ENCODE measurements around the gene TREML1.

Gene TREML1

DNA sequence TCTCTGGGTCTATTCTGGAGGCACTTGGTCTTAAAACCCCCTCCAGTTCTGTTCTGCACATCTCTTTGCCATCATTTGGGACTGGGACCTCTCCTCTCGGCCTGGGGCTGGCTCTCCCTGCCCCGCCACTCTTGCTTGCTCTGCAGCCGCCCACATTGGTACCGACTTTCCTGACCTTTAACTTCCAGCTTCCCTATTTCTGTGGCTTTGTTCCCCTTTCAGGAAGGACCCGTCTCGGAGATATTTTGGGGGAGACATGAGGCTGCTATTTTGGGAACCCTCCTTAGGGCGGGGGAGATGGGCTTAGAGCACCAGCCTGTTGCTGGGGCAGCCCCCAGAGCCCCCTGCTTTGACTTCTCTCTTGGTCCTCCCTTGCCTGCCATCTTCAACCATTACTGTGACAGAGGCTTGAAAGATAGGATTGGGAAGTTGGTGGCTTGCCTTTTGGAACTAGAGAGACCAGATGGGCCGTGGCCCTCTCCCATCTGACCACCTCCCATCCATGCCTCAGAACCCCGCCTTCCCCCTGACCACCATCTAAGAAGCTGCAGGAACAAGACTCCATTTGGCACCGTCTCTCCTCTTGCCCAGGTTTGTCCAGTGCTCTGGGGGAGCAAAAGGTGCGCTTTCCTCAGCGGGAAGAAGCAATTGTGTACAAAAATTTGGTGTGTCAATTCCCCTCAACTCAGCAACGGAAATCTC is 7.9 kb upstream of the TREML1 start:
- TF ChIP-seq FOXP2 (optimal IDR thresholded peaks at IDR 0.05; ENCODE audit: control extremely low read depth, extremely low read length, insufficient read depth) (no peak), EZH2 (IDR thresholded peaks at IDR 0.05) (no peak), POLR2AphosphoS5 (IDR thresholded peaks at IDR 0.05; ENCODE audit: borderline replicate concordance, low read depth, low read length) (no peak)
- H3K4me3 ChIP-seq: no peak overlapping the region
- H3K27ac ChIP-seq: no peak overlapping the region
- DNase-seq (ENCODE audit: low read depth, low spot score): no peak
- H3K9me3 ChIP-seq (ENCODE audit: low read depth, low read length): no peaks in the 10 kb centered on the region
- no peaks in the 10 kb centered on the region for H3K36me3 ChIP-seq (ENCODE audit: insufficient read depth, low read length)
- H3K9ac ChIP-seq (ENCODE audit: insufficient read length): no peak overlapping the region

DNA sequence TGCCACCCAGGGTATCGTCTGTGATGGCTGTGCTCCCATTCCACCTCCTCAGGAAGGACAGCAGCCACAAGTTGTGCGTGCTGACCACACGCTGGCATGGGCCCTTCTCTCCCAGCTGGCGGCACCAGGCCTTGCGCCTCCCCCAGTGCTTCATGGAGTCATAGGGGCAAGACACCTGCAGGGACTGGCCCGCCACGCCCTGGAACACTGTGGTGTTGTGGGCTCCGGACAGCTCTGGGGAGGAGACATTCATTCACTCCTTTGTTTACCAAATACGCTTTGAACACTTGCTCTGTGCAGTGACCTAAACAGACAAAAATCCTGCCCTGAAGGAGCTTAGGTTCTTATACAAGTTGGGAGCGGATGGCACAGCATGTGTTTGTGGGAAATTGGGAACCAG is 7.2 kb upstream of the TREML1 start:
- H3K4me3 ChIP-seq: no peak overlapping the region
- no peak overlapping the region for H3K27ac ChIP-seq
- DNase-seq (ENCODE audit: low read depth, low spot score): no peak
- no peaks in the 10 kb centered on the region for H3K9me3 ChIP-seq (ENCODE audit: low read depth, low read length)
- TF ChIP-seq POLR2AphosphoS5 (IDR thresholded peaks at IDR 0.05; ENCODE audit: borderline replicate concordance, low read depth, low read length) (no peak), FOXP2 (optimal IDR thresholded peaks at IDR 0.05; ENCODE audit: control extremely low read depth, extremely low read length, insufficient read depth) (no peak), EZH2 (IDR thresholded peaks at IDR 0.05) (no peak)
- no peaks in the 10 kb centered on the region for H3K36me3 ChIP-seq (ENCODE audit: insufficient read depth, low read length)
- no peak overlapping the region for H3K9ac ChIP-seq (ENCODE audit: insufficient read length)

DNA sequence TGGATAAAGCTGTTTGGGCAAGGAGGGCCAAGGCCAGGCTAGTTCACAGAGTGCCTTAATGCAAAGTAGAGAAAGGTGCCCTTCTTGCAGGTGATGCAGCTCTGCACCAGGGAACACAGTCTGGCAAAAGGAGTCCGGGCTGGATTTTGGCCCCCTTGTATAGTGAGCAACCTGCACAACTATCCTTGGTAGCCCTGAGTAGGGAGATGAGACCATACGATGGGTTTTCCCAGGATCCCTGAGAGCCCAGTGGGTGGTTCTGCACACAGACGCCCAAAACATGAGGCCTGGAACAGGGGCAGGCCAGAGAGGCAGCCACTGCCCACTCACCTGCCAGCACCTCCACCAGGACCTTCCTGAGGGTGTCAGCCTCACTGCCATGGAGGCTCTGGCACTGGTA is 6.8 kb upstream of the TREML1 start:
- no peak for TF ChIP-seq EZH2 (IDR thresholded peaks at IDR 0.05)
- TF ChIP-seq FOXP2 (optimal IDR thresholded peaks at IDR 0.05; ENCODE audit: control extremely low read depth, extremely low read length, insufficient read depth): no peak
- TF ChIP-seq POLR2AphosphoS5 (IDR thresholded peaks at IDR 0.05; ENCODE audit: borderline replicate concordance, low read depth, low read length): no peak
- Histone ChIP-seq H3K27ac (no peak overlapping the region), H3K36me3 (ENCODE audit: insufficient read depth, low read length) (no peaks in the 10 kb centered on the region), H3K4me3 (no peak overlapping the region), H3K9me3 (ENCODE audit: low read depth, low read length) (no peaks in the 10 kb centered on the region), H3K9ac (ENCODE audit: insufficient read length) (no peak overlapping the region)
- DNase-seq (ENCODE audit: low read depth, low spot score): no peak

DNA sequence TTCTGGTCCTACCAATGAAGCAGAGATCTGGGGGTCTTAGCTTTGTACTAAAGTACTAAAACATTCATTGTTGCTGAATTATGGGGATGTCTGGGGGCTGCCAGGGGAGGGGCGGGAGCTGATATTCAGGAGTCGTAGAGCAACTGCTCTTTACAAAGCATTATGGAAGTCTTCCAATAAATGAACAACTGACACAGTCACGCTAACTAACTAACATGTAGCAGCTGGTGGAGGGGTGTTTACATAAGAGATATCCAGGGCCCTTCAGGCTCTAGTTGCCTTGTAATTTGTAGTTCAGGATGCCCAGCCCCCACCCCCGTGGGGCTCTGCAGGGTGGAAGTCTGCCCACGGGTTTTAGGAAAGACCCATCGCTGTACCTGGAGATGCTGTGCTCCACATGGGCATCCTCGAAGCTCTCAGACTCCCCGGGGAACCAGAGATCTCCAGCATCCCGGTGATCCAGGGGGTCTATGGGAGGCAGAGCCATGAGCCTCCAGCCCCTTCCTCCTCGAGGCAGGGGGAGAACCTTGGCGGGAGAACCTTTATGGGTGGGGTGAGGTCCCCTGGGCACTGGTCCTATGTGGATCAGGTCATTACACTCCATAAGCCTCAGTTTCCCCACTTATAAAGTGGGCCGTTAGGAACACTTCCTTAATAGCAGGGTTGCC is 5.4 kb upstream of the TREML1 start:
- no peak overlapping the region for H3K9ac ChIP-seq (ENCODE audit: insufficient read length)
- no peaks in the 10 kb centered on the region for H3K36me3 ChIP-seq (ENCODE audit: insufficient read depth, low read length)
- no peak overlapping the region for H3K4me3 ChIP-seq
- H3K9me3 ChIP-seq (ENCODE audit: low read depth, low read length): no peaks in the 10 kb centered on the region
- TF ChIP-seq FOXP2 (optimal IDR thresholded peaks at IDR 0.05; ENCODE audit: control extremely low read depth, extremely low read length, insufficient read depth) (no peak), EZH2 (IDR thresholded peaks at IDR 0.05) (no peak), POLR2AphosphoS5 (IDR thresholded peaks at IDR 0.05; ENCODE audit: borderline replicate concordance, low read depth, low read length) (no peak)
- DNase-seq (ENCODE audit: low read depth, low spot score): no peak
- no peak overlapping the region for H3K27ac ChIP-seq

DNA sequence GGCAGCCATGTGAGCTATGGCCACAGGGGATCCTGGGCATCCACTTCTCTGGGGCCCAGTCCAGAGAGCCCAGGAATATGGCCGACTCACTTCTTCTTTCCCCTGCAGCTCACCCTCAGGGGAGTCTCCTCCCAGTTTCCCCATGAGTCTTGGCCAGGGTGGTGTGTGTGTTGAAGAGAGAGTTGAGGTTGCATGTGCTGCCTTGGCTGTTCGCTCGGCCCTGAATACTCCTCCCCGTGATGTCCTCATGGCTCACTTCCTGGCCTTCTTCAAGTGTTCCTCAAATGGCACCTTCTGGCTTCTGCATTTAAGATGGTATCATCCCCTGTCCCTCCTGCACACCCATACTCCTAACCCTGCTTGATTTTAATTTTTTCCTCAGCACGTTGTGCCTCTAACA is 3.2 kb upstream of the TREML1 start:
- no peak for TF ChIP-seq FOXP2 (optimal IDR thresholded peaks at IDR 0.05; ENCODE audit: control extremely low read depth, extremely low read length, insufficient read depth)
- no peak for TF ChIP-seq EZH2 (IDR thresholded peaks at IDR 0.05)
- TF ChIP-seq POLR2AphosphoS5 (IDR thresholded peaks at IDR 0.05; ENCODE audit: borderline replicate concordance, low read depth, low read length): no peak

DNA sequence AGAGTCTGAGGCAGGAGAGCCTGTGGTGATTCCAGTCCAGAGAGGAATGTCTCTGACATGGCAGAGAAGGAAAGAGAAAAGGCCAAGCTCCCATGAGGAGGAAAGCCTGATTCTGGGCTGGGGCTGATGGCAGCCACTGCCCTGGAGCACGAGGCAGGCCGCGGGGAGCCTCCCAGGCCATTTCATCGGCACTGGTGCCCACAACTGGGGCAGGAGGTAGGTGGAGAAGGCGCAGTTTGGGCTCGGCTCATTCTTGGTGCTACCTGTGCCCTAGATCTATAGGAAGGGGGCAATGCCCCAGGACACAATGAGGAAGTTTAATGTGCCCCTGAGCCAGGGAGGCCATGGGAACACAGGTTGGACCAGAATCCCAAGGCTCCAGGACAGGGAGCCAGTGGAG is 2.6 kb upstream of the TREML1 start:
- TF ChIP-seq FOXP2 (optimal IDR thresholded peaks at IDR 0.05; ENCODE audit: control extremely low read depth, extremely low read length, insufficient read depth) (no peak), EZH2 (IDR thresholded peaks at IDR 0.05) (no peak), POLR2AphosphoS5 (IDR thresholded peaks at IDR 0.05; ENCODE audit: borderline replicate concordance, low read depth, low read length) (no peak)
- H3K9ac ChIP-seq (ENCODE audit: insufficient read length): no peak overlapping the region
- no peak overlapping the region for H3K4me3 ChIP-seq
- DNase-seq (ENCODE audit: low read depth, low spot score): no peak
- no peaks in the 10 kb centered on the region for H3K36me3 ChIP-seq (ENCODE audit: insufficient read depth, low read length)
- H3K9me3 ChIP-seq (ENCODE audit: low read depth, low read length): no peaks in the 10 kb centered on the region
- no peak overlapping the region for H3K27ac ChIP-seq

More for the DNA sequence above, 3.2 kb upstream of the TREML1 start:
- DNase-seq (ENCODE audit: low read depth, low spot score): no peak
- Histone ChIP-seq H3K4me3 (no peak overlapping the region), H3K9ac (ENCODE audit: insufficient read length) (no peak overlapping the region), H3K27ac (no peak overlapping the region), H3K36me3 (ENCODE audit: insufficient read depth, low read length) (no peaks in the 10 kb centered on the region), H3K9me3 (ENCODE audit: low read depth, low read length) (no peaks in the 10 kb centered on the region)

DNA sequence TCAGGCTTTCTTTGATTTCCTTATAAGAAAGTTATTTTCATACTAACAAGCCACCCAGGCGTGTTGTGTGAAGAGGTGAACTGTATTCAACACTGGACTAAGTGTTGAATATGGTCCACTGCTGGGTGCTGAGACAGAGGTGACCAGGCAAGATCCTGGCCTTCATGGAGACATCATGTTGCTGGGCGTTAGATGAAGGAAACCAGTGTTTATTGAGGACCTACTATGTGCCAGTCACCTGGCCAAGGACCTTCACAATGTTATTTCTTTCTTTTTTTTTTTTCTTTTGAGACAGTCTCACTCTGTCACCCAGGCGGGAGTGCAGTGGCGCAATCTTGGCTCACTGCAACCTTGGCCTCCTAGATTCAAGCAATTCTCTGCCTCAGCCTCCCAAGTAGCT is 1.9 kb upstream of the TREML1 start:
- Histone ChIP-seq H3K9me3 (ENCODE audit: low read depth, low read length) (no peaks in the 10 kb centered on the region), H3K4me3 (no peak overlapping the region), H3K9ac (ENCODE audit: insufficient read length) (no peak overlapping the region), H3K36me3 (ENCODE audit: insufficient read depth, low read length) (no peaks in the 10 kb centered on the region), H3K27ac (no peak overlapping the region)
- TF ChIP-seq FOXP2 (optimal IDR thresholded peaks at IDR 0.05; ENCODE audit: control extremely low read depth, extremely low read length, insufficient read depth): no peak
- TF ChIP-seq POLR2AphosphoS5 (IDR thresholded peaks at IDR 0.05; ENCODE audit: borderline replicate concordance, low read depth, low read length): no peak
- TF ChIP-seq EZH2 (IDR thresholded peaks at IDR 0.05): no peak
- no peak for DNase-seq (ENCODE audit: low read depth, low spot score)

DNA sequence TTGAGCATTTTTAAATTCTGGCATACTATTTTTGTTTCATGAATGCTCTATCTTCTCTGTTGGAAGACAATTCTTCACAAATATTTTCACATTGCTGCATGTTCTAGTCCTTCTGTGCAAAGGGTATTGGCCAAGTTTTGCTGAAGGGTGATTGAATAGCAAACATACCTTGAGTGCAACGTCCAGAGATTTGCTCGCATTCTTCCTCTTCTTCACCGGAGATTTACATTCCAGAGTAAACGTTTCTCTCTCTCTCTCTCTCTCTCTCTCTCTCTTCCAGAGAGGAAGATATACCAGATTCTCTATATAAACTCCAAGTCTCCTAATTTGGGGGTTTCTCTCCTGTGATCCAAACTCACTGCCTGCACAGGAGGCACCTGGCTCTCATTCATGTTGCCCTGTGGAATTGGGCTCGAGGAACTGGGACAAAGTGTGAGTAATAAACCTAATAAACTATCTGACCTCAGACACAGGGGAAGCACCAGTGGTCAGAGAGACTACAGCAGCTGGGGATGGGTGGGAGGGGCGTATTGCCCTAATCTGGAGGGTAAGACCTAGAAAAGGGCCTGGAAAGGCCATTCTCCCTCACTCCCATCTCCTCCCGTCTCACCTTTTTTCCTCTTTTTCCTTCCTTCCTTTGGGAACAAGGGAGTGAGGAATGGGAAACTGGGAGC is 1.1 kb upstream of the TREML1 start:
- no peak overlapping the region for H3K4me3 ChIP-seq
- no peaks in the 10 kb centered on the region for H3K36me3 ChIP-seq (ENCODE audit: insufficient read depth, low read length)
- H3K27ac ChIP-seq: no peak overlapping the region
- no peaks in the 10 kb centered on the region for H3K9me3 ChIP-seq (ENCODE audit: low read depth, low read length)
- no peak for DNase-seq (ENCODE audit: low read depth, low spot score)
- TF ChIP-seq POLR2AphosphoS5 (IDR thresholded peaks at IDR 0.05; ENCODE audit: borderline replicate concordance, low read depth, low read length) (no peak), EZH2 (IDR thresholded peaks at IDR 0.05) (no peak), FOXP2 (optimal IDR thresholded peaks at IDR 0.05; ENCODE audit: control extremely low read depth, extremely low read length, insufficient read depth) (no peak)
- H3K9ac ChIP-seq (ENCODE audit: insufficient read length): no peak overlapping the region
